Neuronal stem cell (in vitro differentiated cells): Measurements from ENCODE around the gene LRRC42.

ENCODE experiments used
- DNase-seq: peaks from one replicate; pipeline ENCODE4 v3.0.0-alpha.2; 2013; ENCODE audit warnings: low spot score
- H2AFZ ChIP-seq: one replicate; pipeline ENCODE4 v1.6.1; 2013; ENCODE audit warnings: mild to moderate bottlenecking, low read length, inconsistent platforms
- H2AK5ac ChIP-seq: 2 replicates; pipeline ENCODE4 v1.6.1; 2013; ENCODE audit warnings: low read depth, mild to moderate bottlenecking, inconsistent platforms, low read length, moderate library complexity, mixed read lengths
- H2BK120ac ChIP-seq: 2 replicates; pipeline ENCODE4 v1.6.1; 2013; ENCODE audit warnings: low read depth, mild to moderate bottlenecking, inconsistent platforms, low read length, moderate library complexity, mixed read lengths
- H2BK12ac ChIP-seq: one replicate; pipeline ENCODE4 v1.6.1; 2013; ENCODE audit warnings: low read length, inconsistent platforms
- H2BK15ac ChIP-seq: 2 replicates; pipeline ENCODE4 v1.6.1; 2013; ENCODE audit warnings: mild to moderate bottlenecking, low read length, inconsistent platforms, mixed read lengths
- H2BK5ac ChIP-seq: one replicate; pipeline ENCODE4 v1.6.1; 2013; ENCODE audit warnings: inconsistent platforms, mild to moderate bottlenecking, low read length, moderate library complexity
- H3K14ac ChIP-seq: one replicate; pipeline ENCODE4 v1.6.1; 2013; ENCODE audit warnings: low read length, inconsistent platforms
- H3K18ac ChIP-seq: 2 replicates; pipeline ENCODE4 v1.6.1; 2013; ENCODE audit warnings: low read length, inconsistent platforms
- H3K23ac ChIP-seq: 2 replicates; pipeline ENCODE4 v1.6.1; 2013; ENCODE audit warnings: low read depth, mild to moderate bottlenecking, mixed read lengths, low read length, inconsistent platforms; ENCODE audit not compliant: poor library complexity
- H3K27ac ChIP-seq: replicated peaks from 3 replicates; pipeline ENCODE4 v1.5.1; 2013; ENCODE audit warnings: low read length, inconsistent platforms
- H3K27me3 ChIP-seq, 3 experiments: 2 replicates each; pipeline ENCODE4 v1.6.1; 2013; ENCODE audit warnings: low read length in 3 of 3, mild to moderate bottlenecking in 2 of 3, inconsistent platforms in 1 of 3, low read depth in 1 of 3, mixed read lengths in 1 of 3, moderate library complexity in 1 of 3; ENCODE audit not compliant: control insufficient read depth in 3 of 3, insufficient read depth in 3 of 3
- H3K36me3 ChIP-seq, 2 donors: replicated peaks in 1 of 2; 2 replicates each; pipeline ENCODE4 v1.6.1; 2013; ENCODE audit warnings: low read length in 2 of 2; ENCODE audit not compliant: control insufficient read depth in 2 of 2, insufficient read depth in 2 of 2
- H3K4ac ChIP-seq: 2 replicates; pipeline ENCODE4 v1.6.1; 2013; ENCODE audit warnings: inconsistent platforms, mild to moderate bottlenecking, low read length, moderate library complexity
- H3K4me1 ChIP-seq, 2 donors: 1 replicate in 1 of 2; 2 replicates in 1 of 2; pipeline ENCODE4 v1.6.1; 2013; ENCODE audit warnings: low read length in 2 of 2, low read depth in 1 of 2; ENCODE audit not compliant: control insufficient read depth in 2 of 2, insufficient read depth in 1 of 2
- H3K4me2 ChIP-seq: one replicate; pipeline ENCODE4 v1.6.1; 2013; ENCODE audit warnings: mild to moderate bottlenecking, low read length, inconsistent platforms; ENCODE audit not compliant: insufficient read depth, poor library complexity, severe bottlenecking
- H3K4me3 ChIP-seq, 2 donors: 2 replicates each; pipeline ENCODE4 v1.5.1; 2013; ENCODE audit warnings: low read length in 2 of 2, mild to moderate bottlenecking in 2 of 2, inconsistent platforms in 1 of 2, moderate library complexity in 1 of 2
- H3K79me1 ChIP-seq: one replicate; pipeline ENCODE4 v1.6.1; 2013; ENCODE audit warnings: low read depth, mild to moderate bottlenecking, inconsistent platforms, low read length, moderate library complexity
- H3K9ac ChIP-seq: one replicate; pipeline ENCODE4 v1.6.1; 2013; ENCODE audit warnings: mild to moderate bottlenecking, low read depth, low read length, inconsistent platforms; ENCODE audit not compliant: poor library complexity
- H3K9me3 ChIP-seq, 2 donors: replicated peaks in 1 of 2; 2 replicates each; pipeline versions ENCODE3 to v1.6.1; 2013; ENCODE audit warnings: low read length in 2 of 2, mild to moderate bottlenecking in 2 of 2, inconsistent platforms in 1 of 2, low read depth in 1 of 2, mixed read lengths in 1 of 2, moderate library complexity in 1 of 2; ENCODE audit not compliant: control insufficient read depth in 2 of 2, insufficient read depth in 1 of 2
- H4K8ac ChIP-seq: one replicate; pipeline ENCODE4 v1.6.1; 2013; ENCODE audit warnings: low read depth, mild to moderate bottlenecking, inconsistent platforms, low read length, moderate library complexity
- H4K91ac ChIP-seq: one replicate; pipeline ENCODE4 v1.6.1; 2013; ENCODE audit warnings: low read length, low read depth, mild to moderate bottlenecking, inconsistent platforms; ENCODE audit not compliant: poor library complexity
- WGBS, 2 donors: extraction: QIAGEN DNeasy Blood & Tissue Kit; methylation state at CpG; one replicate each; pipeline ENCODE4 v1.1.7; 2013; ENCODE audit warnings: missing lambda C conversion rate in 2 of 2, mixed read lengths in 1 of 2; ENCODE audit not compliant: insufficient read length in 2 of 2, insufficient replicate concordance in 1 of 2; ENCODE audit errors: extremely low coverage in 2 of 2; 5-methylcytosine and 5-hydroxymethylcytosine counted together

The LRRC42 gene

DNA sequence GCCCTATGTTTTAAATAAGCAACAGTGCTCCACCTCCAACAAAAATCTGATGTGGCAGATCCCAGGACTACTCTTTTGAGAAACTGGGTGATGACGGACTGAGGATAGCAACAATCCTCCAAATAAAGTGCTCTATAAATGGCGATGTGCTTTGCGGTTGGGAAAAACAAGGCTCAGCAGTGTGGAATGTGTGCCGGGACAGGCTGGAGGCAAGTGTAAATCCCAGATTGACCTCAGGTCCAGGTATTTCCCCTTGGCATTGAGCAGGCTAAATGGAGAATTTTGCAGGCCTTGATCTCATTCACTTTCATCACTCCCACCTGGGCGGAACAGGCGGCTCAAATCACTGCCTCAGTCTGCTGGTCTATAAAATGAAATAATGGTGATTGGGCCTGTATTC, 35.1 kb downstream of the LRRC42 start:
- no peak overlapping the region for H3K4me3 ChIP-seq
- H3K9ac ChIP-seq, result no peak overlapping the region
- H2BK5ac ChIP-seq, result no peak overlapping the region
- H3K9me3 ChIP-seq, result no peaks in the 10 kb centered on the region
- H3K36me3 ChIP-seq, result peaks cover 0 to 3% of the 10 kb centered on the region in 2 donors
- H2BK120ac ChIP-seq, result no peak overlapping the region
- no peak overlapping the region for H2BK12ac ChIP-seq
- DNase-seq, result no peak
- no peak overlapping the region for H4K8ac ChIP-seq
- H4K91ac ChIP-seq, result no peak overlapping the region
- H3K4ac ChIP-seq, result no peak overlapping the region
- peaks cover 0 to 3% (median 0%) of the 10 kb centered on the region in 3 experiments for H3K27me3 ChIP-seq
- WGBS, 2 donors, result no CpG with 5 or more reads among the region's 6 CpGs
- no peak overlapping the region for H3K27ac ChIP-seq
- no peak overlapping the region for H3K4me2 ChIP-seq
- no peak overlapping the region for H2AK5ac ChIP-seq
- peaks cover 3 to 9% of the 10 kb centered on the region in 2 donors for H3K4me1 ChIP-seq
- no peak overlapping the region for H2BK15ac ChIP-seq
- H3K14ac ChIP-seq, result no peak overlapping the region
- no peak overlapping the region for H3K23ac ChIP-seq
- no peak overlapping the region for H2AFZ ChIP-seq
- no peaks in the 10 kb centered on the region for H3K79me1 ChIP-seq
- no peak overlapping the region for H3K18ac ChIP-seq

DNA sequence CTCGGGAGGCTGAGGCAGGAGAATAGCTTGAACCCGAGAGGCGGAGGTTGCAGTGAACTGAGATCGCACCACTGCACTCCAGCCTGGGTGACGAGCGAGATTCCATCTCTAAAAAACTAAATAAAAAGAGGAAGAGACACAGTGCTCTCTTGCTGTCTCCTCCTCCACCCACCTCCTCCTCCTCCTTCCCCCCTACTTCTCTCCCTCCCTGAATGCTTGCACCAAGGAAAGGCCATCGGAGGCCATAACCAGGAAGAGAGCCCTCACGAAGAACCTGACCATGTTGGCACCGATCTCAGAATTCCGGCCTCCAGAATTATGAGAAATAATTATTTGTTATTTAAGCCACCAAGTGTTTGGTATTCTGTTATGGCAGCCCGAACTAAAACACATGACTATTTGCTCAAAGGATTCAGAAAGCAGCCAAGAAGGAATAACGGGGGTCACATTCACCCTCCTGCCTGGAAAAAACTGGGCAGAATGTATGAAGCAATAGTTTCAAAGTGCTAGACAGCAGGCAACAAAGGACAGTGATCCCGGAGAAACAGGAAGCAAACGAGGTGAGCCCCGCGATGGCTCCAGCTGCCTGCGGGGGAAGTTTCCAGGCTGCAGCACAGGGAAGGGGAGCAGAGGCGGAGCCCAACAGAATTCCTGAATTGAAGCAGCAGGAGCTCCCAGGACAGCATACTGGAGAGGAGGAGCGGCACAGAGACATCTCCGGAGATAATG, 36.0 kb downstream of the LRRC42 start:
- Histone ChIP-seq H3K18ac (peak overlapping the region; percentile 76), H3K9me3 (no peaks in the 10 kb centered on the region), H2BK5ac (no peak overlapping the region), H3K36me3 (no peaks in the 10 kb centered on the region), H2AFZ (peak overlapping the region; percentile 96), H2BK120ac (no peak overlapping the region), H4K8ac (no peak overlapping the region), H3K23ac (no peak overlapping the region), H2BK12ac (no peak overlapping the region), H3K27ac (no peak overlapping the region), H2AK5ac (no peak overlapping the region), H3K79me1 (no peaks in the 10 kb centered on the region), H3K4ac (no peak overlapping the region), H3K14ac (no peak overlapping the region), H3K9ac (no peak overlapping the region), H4K91ac (no peak overlapping the region), H3K27me3 (peaks cover 0 to 9% (median 0%) of the 10 kb centered on the region in 3 experiments), H3K4me3 (peak overlapping the region in 1 of 2 donors; percentile 9), H2BK15ac (no peak overlapping the region), H3K4me2 (peak overlapping the region; percentile 34), H3K4me1 (peaks cover 3 to 9% of the 10 kb centered on the region in 2 donors)
- no CpG with 5 or more reads among the region's 20 CpGs for WGBS, 2 donors
- DNase-seq, result peak; percentile 23

DNA sequence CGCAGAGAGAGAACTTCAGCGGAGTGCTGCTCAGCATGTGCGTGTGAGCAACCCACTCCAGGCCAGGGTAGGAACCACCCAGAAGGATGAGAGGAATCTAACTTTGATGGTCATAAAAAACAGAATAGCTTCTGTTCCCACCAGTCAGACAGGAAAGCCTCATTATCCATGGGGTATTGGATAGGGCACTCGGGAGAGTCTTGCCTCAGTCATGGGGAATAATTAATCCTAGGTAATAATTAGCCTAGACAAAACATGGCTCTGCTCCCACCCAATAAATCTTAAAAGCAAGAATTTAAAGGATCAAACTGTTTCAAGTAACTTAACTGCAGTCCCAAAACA, 36.6 kb downstream of the LRRC42 start:
- Histone ChIP-seq H3K14ac (no peak overlapping the region), H3K36me3 (no peaks in the 10 kb centered on the region), H3K18ac (peak overlapping the region; percentile 76), H3K9ac (no peak overlapping the region), H4K8ac (no peak overlapping the region), H2BK15ac (no peak overlapping the region), H3K4me1 (peaks cover 3 to 9% of the 10 kb centered on the region in 2 donors), H2BK5ac (no peak overlapping the region), H4K91ac (no peak overlapping the region), H3K4me3 (peak overlapping the region in 1 of 2 donors; percentile 9), H3K79me1 (no peaks in the 10 kb centered on the region), H3K27me3 (peaks cover 0 to 9% (median 0%) of the 10 kb centered on the region in 3 experiments), H2AK5ac (no peak overlapping the region), H3K4ac (no peak overlapping the region), H3K27ac (no peak overlapping the region), H2BK12ac (no peak overlapping the region), H3K4me2 (peak overlapping the region; percentile 31), H3K23ac (no peak overlapping the region), H2BK120ac (no peak overlapping the region), H2AFZ (peak overlapping the region; percentile 96), H3K9me3 (no peaks in the 10 kb centered on the region)
- WGBS, 2 donors, result no CpG with 5 or more reads among the region's 4 CpGs
- no peak for DNase-seq

DNA sequence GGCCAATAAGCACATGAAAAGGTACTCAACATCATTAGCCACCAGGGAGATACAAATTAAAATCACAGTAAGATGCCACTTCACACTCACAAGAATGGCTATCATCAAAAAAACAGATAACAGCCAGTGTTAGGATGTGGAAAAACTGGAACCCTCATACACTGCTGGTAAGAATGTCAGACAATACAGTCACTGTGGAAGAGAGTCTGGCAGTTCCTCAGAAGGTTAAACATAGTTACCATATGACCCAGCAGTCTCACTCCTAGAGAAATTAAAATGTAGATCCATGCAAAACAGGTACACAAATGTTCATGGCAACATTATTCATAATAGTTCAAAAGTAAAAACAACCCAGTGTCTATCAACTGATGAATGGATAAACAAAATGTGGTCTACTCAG, 38.6 kb downstream of the LRRC42 start:
- H3K9me3 ChIP-seq, result no peaks in the 10 kb centered on the region
- no peak overlapping the region for H3K23ac ChIP-seq
- H3K4me3 ChIP-seq, result no peak overlapping the region
- H2BK12ac ChIP-seq, result no peak overlapping the region
- no peaks in the 10 kb centered on the region for H3K79me1 ChIP-seq
- peaks cover 3 to 9% of the 10 kb centered on the region in 2 donors for H3K4me1 ChIP-seq
- H3K9ac ChIP-seq, result no peak overlapping the region
- no peak overlapping the region for H2BK120ac ChIP-seq
- H4K8ac ChIP-seq, result no peak overlapping the region
- H2AK5ac ChIP-seq, result no peak overlapping the region
- H3K4me2 ChIP-seq, result no peak overlapping the region
- no peak overlapping the region for H2BK15ac ChIP-seq
- no peak for DNase-seq
- no peak overlapping the region for H3K4ac ChIP-seq
- no peak overlapping the region for H2AFZ ChIP-seq
- no peaks in the 10 kb centered on the region for H3K36me3 ChIP-seq
- H2BK5ac ChIP-seq, result no peak overlapping the region
- no peak overlapping the region for H3K14ac ChIP-seq
- no peak overlapping the region for H4K91ac ChIP-seq
- no peak overlapping the region for H3K27ac ChIP-seq
- no peak overlapping the region for H3K18ac ChIP-seq
- H3K27me3 ChIP-seq, result peaks cover 0 to 9% (median 0%) of the 10 kb centered on the region in 3 experiments
